Endothelial cell of umbilical vein (primary cell): Measurements from ENCODE around the gene RPLP1. TPM values are rescaled to one million over a fixed set of nuclear protein-coding genes. Genes with fewer than 3 reads are reported as not detected.

Experiments used
- BruUV-seq: library from RNA; stranded (reverse); fragments of 400-500 nt; replicated peaks from 2 replicates; lab custom pipeline; 2021; lab: Mats Ljungman, UMichigan
- CTCF ChIA-PET: fragments of 300-600, 350-600 bp; sonication (Branson Sonifier 250); formaldehyde crosslinking; loops from one replicate; lab custom pipeline; 2021; ENCODE audit warnings: antibody characterized with exemption, inconsistent platforms; lab: Charles Lee
- POLR2A ChIA-PET: fragments of 300-600, 350-600 bp; sonication (Branson Sonifier 250); formaldehyde crosslinking; loops from one replicate; lab custom pipeline; 2021; ENCODE audit warnings: antibody characterized with exemption, inconsistent platforms; lab: Charles Lee
- DNase-seq: peaks from one replicate; pipeline ENCODE4 v3.0.0-alpha.2; 2011; ENCODE audit warnings: low read depth, low spot score
- FAIRE-seq: peaks from 2 replicates; lab custom pipeline; 2011; peaks lifted over from hg19 to GRCh38; lab: Jason Lieb, UNC
- H2AFZ ChIP-seq: 2 replicates; pipeline ENCODE4 v1.6.0; 2012; ENCODE audit warnings: low read depth, low read length, control low read depth, inconsistent platforms
- H3K27ac ChIP-seq: 2 replicates; pipeline ENCODE4 v1.5.1; 2011; ENCODE audit warnings: low read depth, mild to moderate bottlenecking, control low read depth, low read length, moderate library complexity; ENCODE audit not compliant: insufficient read depth
- H3K27me3 ChIP-seq, 2 experiments: 2 replicates each; pipeline versions ENCODE4 v1.6.0 to v1.6.1; 2011; ENCODE audit warnings: low read length in 2 of 2, mixed read lengths in 1 of 2; ENCODE audit not compliant: control insufficient read depth in 2 of 2, insufficient read depth in 2 of 2
- H3K36me3 ChIP-seq, 2 experiments: 2 replicates in 1 of 2; 3 replicates in 1 of 2; pipeline ENCODE4 v1.5.1; 2011; ENCODE audit warnings: low read length in 2 of 2, mild to moderate bottlenecking in 1 of 2, moderate library complexity in 1 of 2; ENCODE audit not compliant: control insufficient read depth in 2 of 2, insufficient read depth in 2 of 2; ENCODE audit errors: extremely low read depth in 1 of 2
- H3K4me1 ChIP-seq: 3 replicates; pipeline ENCODE4 v1.5.1; 2011; ENCODE audit warnings: mild to moderate bottlenecking, low read length; ENCODE audit not compliant: control insufficient read depth, insufficient read depth; ENCODE audit errors: extremely low read depth
- H3K4me2 ChIP-seq: 2 replicates; pipeline ENCODE4 v1.6.1; 2011; ENCODE audit warnings: low read length, control low read depth, mixed read lengths; ENCODE audit not compliant: insufficient read depth
- H3K4me3 ChIP-seq, 3 experiments: fragments of 200-600 bp in 1 of 3; sonication (generic), shearing (Covaris generic) in 1 of 3; replicated peaks in 1 of 3; 2 replicates each; pipeline ENCODE4 v1.5.1; 2011 to 2016; ENCODE audit warnings: control low read depth in 3 of 3, low read length in 3 of 3, mild to moderate bottlenecking in 2 of 3, inconsistent platforms in 1 of 3, low read depth in 1 of 3, moderate library complexity in 1 of 3; ENCODE audit not compliant: insufficient read depth in 1 of 3
- H3K79me2 ChIP-seq: 2 replicates; pipeline ENCODE4 v1.6.0; 2012; ENCODE audit warnings: low read length, inconsistent platforms; ENCODE audit not compliant: control insufficient read depth, insufficient read depth
- H3K9ac ChIP-seq: replicated peaks from 2 replicates; pipeline ENCODE3; 2011; ENCODE audit warnings: low read length, control low read depth; ENCODE audit not compliant: insufficient read depth; ENCODE audit errors: extremely low read depth
- H3K9me1 ChIP-seq: replicated peaks from 3 replicates; pipeline ENCODE4 v1.6.0; 2011; ENCODE audit warnings: mild to moderate bottlenecking, low read length; ENCODE audit not compliant: control insufficient read depth, insufficient read depth; ENCODE audit errors: extremely low read depth
- H3K9me3 ChIP-seq: replicated peaks from 2 replicates; pipeline ENCODE4 v1.5.1; 2012; ENCODE audit warnings: low read length, inconsistent platforms; ENCODE audit not compliant: control insufficient read depth, insufficient read depth
- H4K20me1 ChIP-seq: replicated peaks from 2 replicates; pipeline ENCODE3; 2011; ENCODE audit warnings: mild to moderate bottlenecking, low read length; ENCODE audit not compliant: control insufficient read depth, insufficient read depth; ENCODE audit errors: extremely low read depth
- EZH2 ChIP-seq: IDR thresholded peaks from 2 replicates; pipeline ENCODE4 v1.6.1; 2012; ENCODE audit warnings: borderline replicate concordance, low read depth, mild to moderate bottlenecking, moderate library complexity, low read length, inconsistent platforms; ENCODE audit not compliant: severe bottlenecking
- FOS ChIP-seq: IDR thresholded peaks from 2 replicates; pipeline ENCODE4 v1.6.1; 2011; ENCODE audit warnings: mild to moderate bottlenecking, low read length, moderate library complexity, borderline replicate concordance; ENCODE audit not compliant: insufficient read depth
- GATA2 ChIP-seq: IDR thresholded peaks from 2 replicates; pipeline ENCODE4 v1.7.0; 2011; ENCODE audit warnings: low read depth, mild to moderate bottlenecking, moderate library complexity, mixed read lengths, low read length; ENCODE audit not compliant: insufficient read length, insufficient read depth
- JUN ChIP-seq: IDR thresholded peaks from 2 replicates; pipeline ENCODE4 v1.6.1; 2011; ENCODE audit warnings: borderline replicate concordance, low read depth; ENCODE audit not compliant: insufficient read length, insufficient read depth
- MYC ChIP-seq: IDR thresholded peaks from one replicate; pipeline ENCODE4 v1.6.1; 2011; ENCODE audit warnings: mild to moderate bottlenecking, low read depth, low read length
- POLR2A ChIP-seq: IDR thresholded peaks from 2 replicates; pipeline ENCODE4 v1.6.1; 2012; ENCODE audit warnings: low read depth, mild to moderate bottlenecking, control low read depth, low read length
- POLR2AphosphoS5 ChIP-seq: IDR thresholded peaks from 2 replicates; pipeline ENCODE4 v1.6.1; 2012; ENCODE audit warnings: low read depth, mild to moderate bottlenecking, control low read depth, low read length, moderate library complexity; ENCODE audit not compliant: insufficient read depth
- dilution Hi-C: fragments of 300-500 bp; cut with MboI; formaldehyde crosslinking; loops from one replicate; pipeline ENCODE4 v1.15.0; 2019; ENCODE audit warnings: low sequenced_read_pairs; ENCODE audit not compliant: extremely low pct_ligation_motif_present
- intact Hi-C: fragments of 100-400 bp; cut with micrococcal nuclease; formaldehyde crosslinking; loops from one replicate; pipeline ENCODE4 v1.10.0; 2022
- polyA plus RNA-seq, 4 experiments: library from polyadenylated mRNA; depleted of rRNA in 3 of 4; stranded (reverse) in 3 of 4; unstranded in 1 of 4; fragments of >200 nt; gene quantifications; 2 replicates each; pipeline versions ENCODE4 v1.2.1 to v1.2.3, GENCODE V29; 2011 to 2012; ENCODE audit warnings: missing spikeins in 1 of 4
- total RNA-seq: library from RNA; stranded (reverse); gene quantifications from 2 replicates; pipeline ENCODE4 v1.2.3, GENCODE V29; 2021
- TF ChIP-seq, protein P1 (sequence below): IDR thresholded peaks from 2 replicates; pipeline ENCODE4 v1.6.1; 2011; ENCODE audit not compliant: insufficient read depth, insufficient read length
- TF ChIP-seq, protein P2 (sequence below), 2 donors: IDR thresholded peaks; 1 replicate in 1 of 2; 2 replicates in 1 of 2; pipeline ENCODE4 v1.5.1; 2011; ENCODE audit warnings: low read length in 2 of 2, mild to moderate bottlenecking in 2 of 2, moderate library complexity in 2 of 2, control low read depth in 1 of 2, inconsistent platforms in 1 of 2, low read depth in 1 of 2; ENCODE audit not compliant: insufficient read depth in 1 of 2; ENCODE audit errors: extremely low read depth in 1 of 2

The RPLP1 gene
- total and polyA plus RNA-seq, 2 donors (not counting 3 experiments of a cell fraction or from before 2014, with no cell fraction given) = 1,603 to 2,985 TPM

GRCh38 chr15:69501456-69501855, 48.8 kb downstream of the RPLP1 start:
- ChIA-PET POLR2A (no interaction called here), CTCF (interaction anchor here (1.7 kb wide), 1 partner anchor 8 kb away, joined by 5 read pairs; no protein-coding TSS in a partner anchor)
- no peak overlapping the region for H3K9ac ChIP-seq
- H3K4me1 ChIP-seq = no peaks in the 10 kb centered on the region
- no peak overlapping the region for H3K4me3 ChIP-seq
- no peak for DNase-seq
- H3K4me2 ChIP-seq = no peak overlapping the region
- no peaks in the 10 kb centered on the region for H4K20me1 ChIP-seq
- no TSS peak for BruUV-seq
- H3K27me3 ChIP-seq = no peaks in the 10 kb centered on the region
- no peaks in the 10 kb centered on the region for H3K79me2 ChIP-seq
- H3K9me1 ChIP-seq = no peaks in the 10 kb centered on the region
- dilution Hi-C loops (no loop called here), intact Hi-C loops (no loop called here)
- H2AFZ ChIP-seq = no peak overlapping the region
- no peaks in the 10 kb centered on the region for H3K36me3 ChIP-seq
- no peaks in the 10 kb centered on the region for H3K9me3 ChIP-seq
- no peak for FAIRE-seq
- no peak for TF ChIP-seq JUN
- TF ChIP-seq, protein P1, sequence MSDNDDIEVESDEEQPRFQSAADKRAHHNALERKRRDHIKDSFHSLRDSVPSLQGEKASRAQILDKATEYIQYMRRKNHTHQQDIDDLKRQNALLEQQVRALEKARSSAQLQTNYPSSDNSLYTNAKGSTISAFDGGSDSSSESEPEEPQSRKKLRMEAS = no peak
- TF ChIP-seq POLR2AphosphoS5 = no peak
- no peak for TF ChIP-seq POLR2A
- TF ChIP-seq, protein P2, sequence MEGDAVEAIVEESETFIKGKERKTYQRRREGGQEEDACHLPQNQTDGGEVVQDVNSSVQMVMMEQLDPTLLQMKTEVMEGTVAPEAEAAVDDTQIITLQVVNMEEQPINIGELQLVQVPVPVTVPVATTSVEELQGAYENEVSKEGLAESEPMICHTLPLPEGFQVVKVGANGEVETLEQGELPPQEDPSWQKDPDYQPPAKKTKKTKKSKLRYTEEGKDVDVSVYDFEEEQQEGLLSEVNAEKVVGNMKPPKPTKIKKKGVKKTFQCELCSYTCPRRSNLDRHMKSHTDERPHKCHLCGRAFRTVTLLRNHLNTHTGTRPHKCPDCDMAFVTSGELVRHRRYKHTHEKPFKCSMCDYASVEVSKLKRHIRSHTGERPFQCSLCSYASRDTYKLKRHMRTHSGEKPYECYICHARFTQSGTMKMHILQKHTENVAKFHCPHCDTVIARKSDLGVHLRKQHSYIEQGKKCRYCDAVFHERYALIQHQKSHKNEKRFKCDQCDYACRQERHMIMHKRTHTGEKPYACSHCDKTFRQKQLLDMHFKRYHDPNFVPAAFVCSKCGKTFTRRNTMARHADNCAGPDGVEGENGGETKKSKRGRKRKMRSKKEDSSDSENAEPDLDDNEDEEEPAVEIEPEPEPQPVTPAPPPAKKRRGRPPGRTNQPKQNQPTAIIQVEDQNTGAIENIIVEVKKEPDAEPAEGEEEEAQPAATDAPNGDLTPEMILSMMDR (IDR thresholded peaks at IDR 0.05; ENCODE audit: extremely low read depth in 1 of 2, insufficient read depth in 1 of 2, low read depth in 1 of 2, low read length in 2 of 2) = no peak
- TF ChIP-seq FOS = no peak
- TF ChIP-seq MYC = no peak
- no peak for TF ChIP-seq GATA2
- no peak for TF ChIP-seq EZH2
- no peak overlapping the region for H3K27ac ChIP-seq
